ENCODE measurements around the gene ROGDI. TPM values are rescaled to one million over a fixed set of nuclear protein-coding genes. Genes with fewer than 3 reads are reported as not detected.

The ROGDI gene
- total and polyA plus RNA-seq, 2 of the 13 experiments (the other 11 are each of a cell fraction or from before 2014, with no cell fraction given), result 19.2 to 42.1 TPM

DNA sequence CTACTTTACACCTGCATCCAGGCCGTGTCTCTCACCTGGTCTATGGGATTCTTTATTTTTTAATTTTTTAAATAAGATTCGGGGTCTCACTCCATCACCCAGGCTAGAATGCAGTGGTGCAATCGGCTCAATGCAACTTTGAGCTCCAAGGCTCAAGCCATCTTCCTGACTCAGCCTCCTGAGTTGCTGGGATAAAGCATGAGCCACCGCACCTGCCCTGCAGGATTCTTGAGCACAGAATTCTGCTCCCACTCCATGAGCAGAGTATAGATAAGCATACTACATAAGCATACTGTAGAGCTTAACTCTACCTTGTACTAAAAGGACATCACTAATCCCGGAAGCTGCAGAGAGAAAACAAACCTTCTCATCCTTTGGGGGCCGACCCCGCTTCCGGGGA, 29.2 kb upstream of the ROGDI start:
- 95% methylated on average over 8 of the region's 8 CpGs for WGBS (ENCODE audit: low lambda C conversion rate)
- H3K9ac ChIP-seq (ENCODE audit: insufficient read depth, low read depth, low read length), result no peak overlapping the region
- H3K4me2 ChIP-seq (ENCODE audit: low read depth, low read length), result no peak overlapping the region
- in situ Hi-C loops (cut with HindIII; ENCODE audit: extremely low pct_ligation_motif_present, low pct_unique_long_range_greater_than_20kb) (no loop called here), intact Hi-C loops (cut with micrococcal nuclease; ENCODE audit: unreplicated experiment) (no loop called here)
- DNase-seq (ENCODE audit: low spot score), result no peak
- no peak overlapping the region for H3K27ac ChIP-seq (ENCODE audit: extremely low read length, insufficient read depth, low read length)
- peaks cover 34 to 83% of the 10 kb centered on the region in 2 experiments for H3K36me3 ChIP-seq (replicated peaks in 1 of 2; ENCODE audit: control insufficient read depth in 1 of 2, insufficient read depth in 2 of 2, low read length in 2 of 2)
- POLR2A ChIA-PET, result no interaction called here
- ATAC-seq, result no peak
- no peaks in the 10 kb centered on the region for H3K4me1 ChIP-seq (ENCODE audit: insufficient read depth, low read length)
- no peak overlapping the region for H3K4me3 ChIP-seq (replicated peaks in 1 of 3; ENCODE audit: insufficient read depth in 1 of 3, low read depth in 2 of 3, low read length in 3 of 3)
- no peaks in the 10 kb centered on the region for H3K27me3 ChIP-seq (ENCODE audit: control insufficient read depth in 1 of 2, insufficient read depth in 2 of 2, low read length in 2 of 2)
- no peak for FAIRE-seq
- H4K20me1 ChIP-seq (ENCODE audit: insufficient read depth, low read length), result no peaks in the 10 kb centered on the region
- no peak overlapping the region for H2AFZ ChIP-seq (ENCODE audit: low read length)
- H3K9me3 ChIP-seq (ENCODE audit: low read length), result no peaks in the 10 kb centered on the region
- CTCF ChIA-PET (ENCODE audit: low intra/inter-chr PET ratio, low total read pairs), result no interaction called here
- no peak for TF ChIP-seq ZNF20 (CRISPR knock-in tag; IDR thresholded peaks at IDR 0.05)
- TF ChIP-seq PHB2 (IDR thresholded peaks at IDR 0.05; ENCODE audit: partially characterized antibody), result no peak
- TF ChIP-seq MXD3 (CRISPR knock-in tag; IDR thresholded peaks at IDR 0.05), result no peak
- no peak for TF ChIP-seq ZSCAN25 (CRISPR knock-in tag; IDR thresholded peaks at IDR 0.05)
- TF ChIP-seq IKZF4 (CRISPR knock-in tag; IDR thresholded peaks at IDR 0.05; ENCODE audit: borderline replicate concordance, low read depth, not compliant biosample characterization), result no peak
- TF ChIP-seq ZBTB38 (CRISPR knock-in tag; IDR thresholded peaks at IDR 0.05), result no peak
- TF ChIP-seq RAD51 (IDR thresholded peaks at IDR 0.05; ENCODE audit: borderline replicate concordance), result no peak
- no peak for TF ChIP-seq ZNF691 (CRISPR knock-in tag; IDR thresholded peaks at IDR 0.05; ENCODE audit: borderline replicate concordance, low read depth)
- TF ChIP-seq JUNB (CRISPR knock-in tag; IDR thresholded peaks at IDR 0.05; ENCODE audit: borderline replicate concordance), result no peak
- TF ChIP-seq ZSCAN31 (CRISPR knock-in tag; IDR thresholded peaks at IDR 0.05; ENCODE audit: low read depth), result no peak
- no peak for TF ChIP-seq ZNF431 (CRISPR knock-in tag; IDR thresholded peaks at IDR 0.05; ENCODE audit: borderline replicate concordance, low read depth)
- no peak for TF ChIP-seq SNAPC5 (CRISPR knock-in tag; IDR thresholded peaks at IDR 0.05; ENCODE audit: borderline replicate concordance)
- H3K79me2 ChIP-seq (ENCODE audit: insufficient read depth, low read length), result peaks cover 8% of the 10 kb centered on the region
- BruUV-seq (replicated peaks), result no TSS peak
